ENCODE data around the gene DUSP22. TPM values are rescaled to one million over a fixed set of nuclear protein-coding genes. Genes with fewer than 3 reads are reported as not detected.

The DUSP22 gene
- total RNA-seq, 2 donors from 2014 or later: 33.5 to 35.4 TPM

- 78 to 81% methylated on average over 14 of the region's 14 CpGs for WGBS, 2 experiments (ENCODE audit: insufficient coverage in 1 of 2, insufficient read length in 1 of 2)
- Histone ChIP-seq H3K9me3 (ENCODE audit: control insufficient read depth, low read length) (peaks cover 27% of the 10 kb centered on the region), H3K36me3 (ENCODE audit: control insufficient read depth, insufficient read depth, low read length) (no peaks in the 10 kb centered on the region), H3K4me1 (ENCODE audit: control insufficient read depth, insufficient read depth, low read length) (no peaks in the 10 kb centered on the region), H3K9ac (ENCODE audit: extremely low read depth, low read length, poor library complexity, severe bottlenecking) (no peak overlapping the region), H3K27ac (ENCODE audit: low read depth, low read length) (no peak overlapping the region), H3K4me3 (ENCODE audit: low read length) (no peak overlapping the region), H3K27me3 (ENCODE audit: control insufficient read depth, insufficient read depth, low read length, poor library complexity, severe bottlenecking) (no peaks in the 10 kb centered on the region)
- peaks cover 4% of the 10 kb centered on the region for H3K36me3 Mint-ChIP-seq (ENCODE audit: low read depth)
- no peak for TF ChIP-seq CTCF (conservative IDR thresholded peaks at IDR 0.05)
- H3K4me3 Mint-ChIP-seq: no peak overlapping the region
- peaks cover 93% of the 10 kb centered on the region for H3K9me3 Mint-ChIP-seq
- peaks cover 4% of the 10 kb centered on the region for H3K4me1 Mint-ChIP-seq
- H3K27ac Mint-ChIP-seq: no peak overlapping the region
- DNase-seq: no peak
- H3K27me3 Mint-ChIP-seq (ENCODE audit: insufficient read depth): no peaks in the 10 kb centered on the region
Measured at GRCh38 chr6:362231-362923, 70.1 kb downstream of the DUSP22 start.

- peaks cover 27% of the 10 kb centered on the region for H3K9me3 ChIP-seq (ENCODE audit: control insufficient read depth, low read length)
- no peaks in the 10 kb centered on the region for H3K27me3 ChIP-seq (ENCODE audit: control insufficient read depth, insufficient read depth, low read length, poor library complexity, severe bottlenecking)
- no peak for TF ChIP-seq CTCF (conservative IDR thresholded peaks at IDR 0.05)
- WGBS, 2 experiments (ENCODE audit: insufficient coverage in 1 of 2, insufficient read length in 1 of 2): 86 to 89% methylated on average over 5 of the region's 5 CpGs
- Mint-ChIP-seq H3K4me3 (no peak overlapping the region), H3K9me3 (peaks cover 93% of the 10 kb centered on the region), H3K4me1 (peaks cover 4% of the 10 kb centered on the region), H3K27me3 (ENCODE audit: insufficient read depth) (peaks cover 3% of the 10 kb centered on the region), H3K27ac (no peak overlapping the region), H3K36me3 (ENCODE audit: low read depth) (peaks cover 4% of the 10 kb centered on the region)
- H3K9ac ChIP-seq (ENCODE audit: extremely low read depth, low read length, poor library complexity, severe bottlenecking): no peak overlapping the region
- no peak overlapping the region for H3K4me3 ChIP-seq (ENCODE audit: low read length)
- no peak overlapping the region for H3K27ac ChIP-seq (ENCODE audit: low read depth, low read length)
- no peaks in the 10 kb centered on the region for H3K4me1 ChIP-seq (ENCODE audit: control insufficient read depth, insufficient read depth, low read length)
- no peak for DNase-seq
- H3K36me3 ChIP-seq (ENCODE audit: control insufficient read depth, insufficient read depth, low read length): no peaks in the 10 kb centered on the region
Measured at GRCh38 chr6:362924-363249, 70.6 kb downstream of the DUSP22 start.

GRCh38 chr6:363291-363690 is 71.0 kb downstream of the DUSP22 start:
- Mint-ChIP-seq H3K27me3 (ENCODE audit: insufficient read depth) (peaks cover 3% of the 10 kb centered on the region), H3K9me3 (peaks cover 93% of the 10 kb centered on the region), H3K36me3 (ENCODE audit: low read depth) (peaks cover 4% of the 10 kb centered on the region), H3K27ac (no peak overlapping the region), H3K4me3 (no peak overlapping the region), H3K4me1 (peaks cover 4% of the 10 kb centered on the region)
- 89 to 92% methylated on average over 10 to 12 of the region's 12 CpGs for WGBS, 2 experiments (ENCODE audit: insufficient coverage in 1 of 2, insufficient read length in 1 of 2)
- Histone ChIP-seq H3K9me3 (ENCODE audit: control insufficient read depth, low read length) (peaks cover 27% of the 10 kb centered on the region), H3K9ac (ENCODE audit: extremely low read depth, low read length, poor library complexity, severe bottlenecking) (no peak overlapping the region), H3K4me1 (ENCODE audit: control insufficient read depth, insufficient read depth, low read length) (no peaks in the 10 kb centered on the region), H3K4me3 (ENCODE audit: low read length) (no peak overlapping the region), H3K27ac (ENCODE audit: low read depth, low read length) (no peak overlapping the region), H3K36me3 (ENCODE audit: control insufficient read depth, insufficient read depth, low read length) (no peaks in the 10 kb centered on the region), H3K27me3 (ENCODE audit: control insufficient read depth, insufficient read depth, low read length, poor library complexity, severe bottlenecking) (no peaks in the 10 kb centered on the region)
- TF ChIP-seq CTCF (conservative IDR thresholded peaks at IDR 0.05): no peak
- no peak for DNase-seq
